HEK293T (cell line): ENCODE measurements around the gene NRIP1.

Source experiments
- ARNT ChIP-seq: fragments of 450-650 bp; IDR thresholded peaks from 2 replicates; pipeline ENCODE4 v1.6.1; 2017; ENCODE audit warnings: mild to moderate bottlenecking
- BHLHE40 ChIP-seq: fragments of 450-650 bp; IDR thresholded peaks from 2 replicates; pipeline ENCODE4 v1.6.1; 2016; ENCODE audit warnings: mild to moderate bottlenecking, moderate library complexity, borderline replicate concordance
- CTBP1 ChIP-seq: fragments of 450-650 bp; IDR thresholded peaks from 2 replicates; pipeline ENCODE4 v1.6.1; 2016; ENCODE audit warnings: borderline replicate concordance
- ELF4 ChIP-seq: fragments of 450-650 bp; IDR thresholded peaks from 2 replicates; pipeline ENCODE4 v1.6.1; 2017; ENCODE audit warnings: antibody characterized with exemption
- FOXM1 ChIP-seq: fragments of 450-650 bp; IDR thresholded peaks from 2 replicates; pipeline ENCODE4 v1.6.1; 2017; ENCODE audit warnings: mild to moderate bottlenecking, borderline replicate concordance
- L3MBTL2 ChIP-seq: fragments of 450-650 bp; conservative IDR thresholded peaks from 2 replicates; pipeline ENCODE4 v1.6.1; 2016; ENCODE audit warnings: mild to moderate bottlenecking
- SUZ12 ChIP-seq: fragments of 450-650 bp; IDR thresholded peaks from 2 replicates; pipeline ENCODE4 v1.6.1; 2016; ENCODE audit warnings: mild to moderate bottlenecking
- ZNF384 ChIP-seq: fragments of 450-650 bp; IDR thresholded peaks from 2 replicates; pipeline ENCODE4 v1.6.1; 2016

- TF ChIP-seq ZNF384 (no peak), BHLHE40 (no peak), L3MBTL2 (no peak), SUZ12 (no peak), ELF4 (no peak), CTBP1 (no peak), ARNT (no peak), FOXM1 (no peak)
Observed at GRCh38 chr21:15080526-15080925, 15.7 kb upstream of the NRIP1 start.
